ENCODE results near the gene SPATA21. TPM values are rescaled to one million over a fixed set of nuclear protein-coding genes. Genes with fewer than 3 reads are reported as not detected.

The SPATA21 gene
- polyA plus RNA-seq, 2 of the 4 experiments (the other 2 are of a cell fraction) = 0.08 to 0.09 TPM

GRCh38 chr1:16420424-16421118, 16.7 kb downstream of the SPATA21 start:
- no peak overlapping the region for H3K27ac ChIP-seq
- H3K9me3 ChIP-seq = no peaks in the 10 kb centered on the region
- ATAC-seq (no peak), FAIRE-seq (no peak), DNase-seq (ENCODE audit: low read depth in 1 of 2, low spot score in 1 of 2) (no peak)
- no peak overlapping the region for H3K4me2 ChIP-seq
- no peak overlapping the region for H3K4me3 ChIP-seq
- TF ChIP-seq CTCF (IDR thresholded peaks at IDR 0.05) (no peak), SMC3 (IDR thresholded peaks at IDR 0.05) (no peak), FOSL2 (IDR thresholded peaks at IDR 0.05) (no peak), FOSL2 (CRISPR knock-in tag; IDR thresholded peaks at IDR 0.05) (no peak), BHLHE40 (IDR thresholded peaks at IDR 0.05; ENCODE audit: low read depth, low read length) (no peak), PBX3 (IDR thresholded peaks at IDR 0.05) (no peak), FOXS1 (CRISPR knock-in tag; IDR thresholded peaks at IDR 0.05) (no peak), CHD2 (IDR thresholded peaks at IDR 0.05; ENCODE audit: low read length, partially characterized antibody) (no peak), RCOR1 (IDR thresholded peaks at IDR 0.05; ENCODE audit: low read depth, low read length) (no peak), POLR2A (IDR thresholded peaks at IDR 0.05; ENCODE audit: low read length) (no peak)
- WGBS (ENCODE audit: missing lambda C conversion rate) = 59% methylated on average over 9 of the region's 9 CpGs
- 0 out of 3 replicates have a peak, but pooled peaks cover 4% of the 10 kb centered on the region for H3K4me1 ChIP-seq
- ChIA-PET POLR2A (no interaction called here), CTCF (interaction anchor here (1.4 kb wide), 1 partner anchor 21 kb away, joined by 5 read pairs; the partner anchor contains the start of gene NECAP2)

- CTCF ChIA-PET = interaction anchor here (1.3 kb wide), 1 partner anchor 67 kb away, joined by 3 read pairs; the partner anchor contains the start of gene FBXO42
- TF ChIP-seq FOXS1 (CRISPR knock-in tag; IDR thresholded peaks at IDR 0.05) (no peak), HOXB13 (CRISPR knock-in tag; IDR thresholded peaks at IDR 0.05; ENCODE audit: low read depth) (no peak), POLR2AphosphoS2 (conservative IDR thresholded peaks at IDR 0.05; ENCODE audit: low read length) (no peak), TP53 (CRISPR knock-in tag; IDR thresholded peaks at IDR 0.05) (no peak), REST (IDR thresholded peaks at IDR 0.05) (no peak), ZSCAN20 (CRISPR knock-in tag; IDR thresholded peaks at IDR 0.05) (no peak), HOXA7 (CRISPR knock-in tag; IDR thresholded peaks at IDR 0.05) (no peak), PHF8 (IDR thresholded peaks at IDR 0.05; ENCODE audit: borderline replicate concordance, low read depth) (no peak), KDM1A (IDR thresholded peaks at IDR 0.05; ENCODE audit: low read depth) (no peak), GATA3 (IDR thresholded peaks at IDR 0.05; ENCODE audit: borderline replicate concordance) (no peak), HDAC2 (IDR thresholded peaks at IDR 0.05) (no peak), SMC3 (IDR thresholded peaks at IDR 0.05) (no peak), BHLHE40 (IDR thresholded peaks at IDR 0.05; ENCODE audit: low read depth, low read length) (no peak), ZC3H11A (IDR thresholded peaks at IDR 0.05) (no peak)
- no peak overlapping the region for H3K27ac ChIP-seq
- H3K9me3 ChIP-seq = no peaks in the 10 kb centered on the region
- FAIRE-seq (no peak), DNase-seq (ENCODE audit: low read depth in 1 of 2, low spot score in 1 of 2) (no peak), ATAC-seq (no peak)
- no peak overlapping the region for H3K4me2 ChIP-seq
- POLR2A ChIA-PET = no interaction called here
- WGBS (ENCODE audit: missing lambda C conversion rate) = 76% methylated on average over 7 of the region's 7 CpGs
- H3K4me1 ChIP-seq = no peaks in the 10 kb centered on the region
- no peak overlapping the region for H3K4me3 ChIP-seq
Observed at GRCh38 chr1:16418823-16419425, 18.3 kb downstream of the SPATA21 start.
